Stimulated activated CD4-positive, alpha-beta T cell treated with anti-CD3 and anti-CD28 coated beads, Interleukin-15, amount 100 ng/mL, for 1 hour (primary cell): ENCODE data around the gene GPR137B.
"Not testable (repeated sequence)": the region's sequence is repeated elsewhere in the genome, so short reads cannot be mapped to it uniquely, and the experiment has no call there.

Experiments
- DNase-seq, 2 donors: peaks; one replicate each; pipeline ENCODE4 v3.0.0-alpha.2; 2020; ENCODE audit warnings: low read depth in 1 of 2, low spot score in 1 of 2

The GPR137B gene

DNA sequence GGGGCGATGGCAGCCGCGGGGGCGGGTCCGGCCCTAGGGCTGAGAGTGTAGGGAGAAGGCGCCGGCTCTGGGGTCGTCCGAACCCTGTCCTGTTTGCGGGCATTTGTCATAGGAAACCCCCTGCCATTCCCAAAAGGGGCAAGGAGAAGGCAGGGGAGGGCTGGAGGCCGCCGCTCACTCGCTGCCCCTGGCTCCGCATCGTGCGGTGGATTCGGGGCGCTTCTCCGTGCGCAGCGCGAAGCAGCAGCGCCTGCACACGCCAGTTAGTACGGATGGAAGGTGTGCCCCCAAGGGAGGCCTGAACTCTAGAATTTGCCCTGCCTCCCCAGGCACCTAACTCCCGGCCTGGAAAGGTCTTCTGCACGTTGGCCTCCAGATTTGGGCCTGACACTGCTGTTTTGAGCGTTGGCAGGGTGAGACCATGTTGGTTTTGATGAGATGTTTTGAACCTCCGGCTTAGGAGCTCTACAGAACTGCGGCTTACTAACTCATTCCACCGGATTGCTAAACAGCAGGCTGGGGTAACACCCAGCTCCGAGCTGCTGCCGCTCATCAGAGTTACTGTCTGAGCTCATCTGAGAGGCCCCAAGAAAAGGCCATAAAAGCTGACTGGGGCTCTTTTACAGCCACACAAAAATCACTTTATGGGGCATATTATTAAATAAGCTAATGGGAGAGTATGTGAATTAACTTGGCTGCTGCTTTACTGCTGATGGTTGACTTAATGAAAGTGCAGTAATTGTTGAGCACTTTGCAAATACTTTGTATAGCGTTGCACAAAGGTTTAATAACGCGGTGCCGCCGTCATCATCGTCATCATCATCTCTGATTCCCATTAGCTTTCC is 987 bp downstream of the GPR137B start:
- no peak for DNase-seq

DNA sequence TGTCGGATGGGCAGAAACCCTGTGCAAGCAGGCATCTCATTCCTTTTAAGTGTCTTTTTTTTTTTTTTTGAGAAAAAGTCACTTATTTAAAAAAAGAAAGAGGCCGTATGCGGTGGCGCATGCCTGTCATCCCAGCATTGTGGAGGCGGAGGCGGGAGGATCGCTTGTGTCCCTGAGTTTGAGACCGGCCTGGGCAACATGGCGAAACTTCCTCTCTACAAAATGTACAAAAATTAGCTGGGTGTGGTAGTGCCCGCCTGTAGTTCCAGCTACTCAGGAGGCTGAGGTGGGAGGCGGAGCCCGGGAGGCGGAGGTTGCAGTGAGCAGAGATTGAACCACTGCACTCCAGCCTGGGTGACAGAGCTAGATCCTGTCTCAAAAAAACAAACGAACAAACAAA is 1.7 kb downstream of the GPR137B start:
- no peak for DNase-seq

DNA sequence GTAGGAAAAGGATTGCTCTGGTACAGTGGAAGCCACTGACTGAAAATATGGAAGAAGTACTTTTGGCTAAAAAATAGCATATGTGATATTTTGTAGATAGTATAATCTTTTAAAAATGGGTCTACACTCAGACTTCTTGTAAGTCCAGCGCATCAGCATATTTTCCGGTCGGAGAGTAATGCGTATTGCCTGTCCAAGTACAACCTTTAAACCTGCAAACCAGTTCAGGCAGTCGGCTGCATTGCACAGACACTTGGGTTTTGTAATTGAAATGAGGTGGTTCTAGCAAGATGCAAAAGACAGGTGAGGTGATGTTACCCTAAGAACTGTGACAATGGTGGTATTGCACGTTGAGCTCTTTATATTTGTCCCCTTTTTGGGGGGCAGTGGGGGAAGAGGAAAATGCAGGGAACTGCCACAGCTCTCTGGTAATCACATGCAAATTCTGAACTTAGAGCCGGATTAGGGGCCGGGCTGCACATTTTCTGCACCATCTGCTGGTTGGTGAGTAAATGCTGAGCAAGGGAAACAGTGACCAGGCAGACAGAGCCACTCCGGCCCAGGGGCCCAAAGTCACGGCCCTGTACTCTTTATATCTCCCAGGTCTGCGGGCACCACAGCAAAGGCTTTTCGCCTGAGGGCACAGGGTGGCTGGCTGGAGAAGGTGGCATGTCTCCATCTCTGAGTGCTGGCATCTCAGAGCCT is 2.3 kb downstream of the GPR137B start:
- DNase-seq = no peak

DNA sequence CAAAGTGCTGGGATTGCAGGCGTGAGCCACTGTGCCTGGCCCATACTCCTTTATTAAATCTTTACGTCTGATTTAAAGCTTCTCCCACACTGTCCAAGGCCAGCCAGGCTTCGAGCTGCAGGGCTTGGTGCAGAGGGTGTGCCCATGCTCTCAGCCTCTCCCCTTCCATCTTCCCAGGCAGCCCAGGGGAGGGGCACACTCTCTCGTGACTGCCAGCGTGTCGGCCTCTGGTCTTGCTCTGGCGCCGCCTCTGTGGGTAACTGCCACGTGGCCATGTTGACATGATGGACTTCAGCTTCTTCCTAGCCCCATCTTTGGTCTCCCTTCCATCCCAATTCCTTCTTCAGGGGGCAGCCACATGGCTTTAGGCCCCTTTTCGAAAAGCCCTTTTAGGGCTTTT is 4.7 kb downstream of the GPR137B start:
- DNase-seq = no peak

DNA sequence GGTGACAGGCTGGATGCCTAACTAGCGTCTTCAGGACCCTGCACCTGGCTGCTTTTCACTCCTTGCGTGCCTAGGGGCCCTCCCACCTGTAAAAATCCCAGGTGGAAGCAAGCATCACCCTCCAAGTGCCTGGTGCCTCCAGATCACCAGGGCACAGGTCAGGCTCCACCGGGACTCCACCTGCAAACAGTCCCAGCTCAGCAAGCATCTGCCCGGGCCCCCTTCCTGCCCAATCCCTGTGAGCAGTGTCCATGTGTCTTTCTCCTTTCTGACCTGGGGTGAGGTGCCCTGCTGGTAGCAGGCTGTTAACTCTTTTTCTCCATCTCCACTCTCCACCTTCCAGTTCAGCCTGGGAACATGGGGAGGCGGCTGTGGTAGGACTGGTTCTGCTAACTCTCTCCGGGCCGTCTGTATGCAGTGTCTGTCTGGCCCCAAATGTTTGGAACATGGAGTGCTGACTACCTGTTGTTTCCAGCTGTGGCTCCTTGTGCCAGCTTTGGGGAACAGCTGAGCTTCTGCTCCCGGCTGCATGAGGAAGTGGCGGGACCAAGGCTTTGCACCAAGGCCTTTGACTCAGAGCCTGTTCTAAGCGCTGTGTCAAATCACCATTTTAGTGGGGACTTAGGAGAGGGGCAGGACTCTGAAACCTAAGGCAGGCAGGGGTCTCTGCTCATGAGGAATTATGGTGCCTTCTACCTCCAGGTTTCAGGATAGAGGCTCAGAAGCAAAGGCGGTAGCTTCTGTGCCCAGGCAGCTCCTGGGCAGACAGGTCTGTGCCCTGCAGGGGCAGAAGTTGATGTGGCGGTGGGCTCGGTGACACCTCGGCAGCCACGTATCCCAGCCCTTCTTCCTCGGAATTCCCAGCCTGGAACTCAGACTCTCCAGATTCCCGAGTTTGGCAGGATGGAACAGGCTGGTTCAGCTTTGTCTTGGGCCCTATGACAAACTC is 5.5 kb downstream of the GPR137B start:
- no peak for DNase-seq

DNA sequence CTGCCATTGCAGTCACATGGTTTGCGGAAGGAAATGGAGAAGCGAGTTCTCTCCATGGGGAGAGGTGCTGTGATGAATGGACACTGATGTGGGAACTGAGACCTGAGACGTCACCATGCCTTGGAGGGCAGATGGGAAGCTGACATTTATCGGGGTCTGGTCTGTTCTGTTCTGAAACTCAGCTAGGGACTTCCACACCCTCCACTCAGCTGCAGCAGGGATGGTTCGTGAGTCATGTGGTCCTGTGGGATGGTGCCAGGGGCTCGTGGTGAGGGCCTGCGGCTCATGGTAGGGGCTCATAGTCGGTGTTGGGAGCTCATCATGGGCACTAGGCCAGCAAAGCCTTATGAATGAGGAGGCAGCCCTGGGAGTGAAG is 6.1 kb downstream of the GPR137B start:
- no peak for DNase-seq

DNA sequence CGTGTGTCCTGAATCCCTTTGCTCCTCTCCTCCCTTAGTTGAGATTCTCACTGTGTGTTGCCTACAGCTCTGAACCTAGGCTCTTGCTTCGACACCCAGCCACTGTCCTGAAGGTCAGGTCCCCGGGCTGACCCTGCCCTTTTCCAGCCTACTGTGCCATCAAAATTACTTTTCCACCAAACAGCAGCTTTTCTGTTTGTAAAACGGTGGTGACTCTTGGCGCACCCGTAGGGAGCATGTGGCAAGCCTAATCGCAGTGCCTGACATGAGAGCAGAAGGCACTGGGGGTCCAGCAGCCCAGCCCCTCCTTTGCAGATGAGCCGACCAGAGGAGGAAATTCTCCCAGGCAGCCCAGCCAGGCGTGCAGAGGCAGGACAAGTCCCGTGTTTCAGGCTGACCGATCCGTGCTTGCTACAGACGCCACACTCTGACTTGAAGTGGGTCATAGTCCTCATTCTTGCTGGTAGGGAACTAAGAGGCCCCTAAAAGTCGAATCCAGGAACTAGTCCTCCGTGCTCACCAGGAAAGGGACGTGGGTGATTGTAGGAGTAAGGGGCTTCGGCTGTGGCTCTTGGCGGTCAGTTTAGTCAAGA is 6.8 kb downstream of the GPR137B start:
- no peak for DNase-seq

DNA sequence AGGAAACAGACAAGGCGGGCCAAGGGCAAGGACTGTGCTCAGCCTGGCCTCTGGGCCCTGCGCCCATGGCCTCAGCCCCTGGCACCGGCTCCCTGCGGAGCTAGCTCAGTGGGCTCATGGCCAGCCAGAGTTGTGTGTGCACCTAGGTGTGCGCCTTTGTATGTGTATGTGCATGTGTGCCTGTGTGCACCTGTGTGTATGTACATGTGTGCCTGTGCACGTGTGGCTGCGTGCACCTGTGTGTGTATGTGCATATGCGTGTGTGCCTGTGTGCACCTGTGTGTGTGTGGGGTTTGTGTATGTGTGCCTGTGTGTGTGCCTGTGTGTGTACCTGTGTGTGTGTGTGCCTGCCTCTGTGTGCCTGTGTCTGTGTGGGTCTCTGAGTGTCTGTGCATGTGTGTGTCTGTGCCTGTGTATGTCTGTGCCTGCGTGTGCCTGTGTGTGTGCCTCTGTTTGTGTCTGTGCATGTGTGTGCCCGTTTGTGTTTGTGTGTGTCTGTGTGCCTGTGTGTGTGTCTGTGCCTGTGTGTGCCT is 7.4 kb downstream of the GPR137B start:
- DNase-seq = no peak

DNA sequence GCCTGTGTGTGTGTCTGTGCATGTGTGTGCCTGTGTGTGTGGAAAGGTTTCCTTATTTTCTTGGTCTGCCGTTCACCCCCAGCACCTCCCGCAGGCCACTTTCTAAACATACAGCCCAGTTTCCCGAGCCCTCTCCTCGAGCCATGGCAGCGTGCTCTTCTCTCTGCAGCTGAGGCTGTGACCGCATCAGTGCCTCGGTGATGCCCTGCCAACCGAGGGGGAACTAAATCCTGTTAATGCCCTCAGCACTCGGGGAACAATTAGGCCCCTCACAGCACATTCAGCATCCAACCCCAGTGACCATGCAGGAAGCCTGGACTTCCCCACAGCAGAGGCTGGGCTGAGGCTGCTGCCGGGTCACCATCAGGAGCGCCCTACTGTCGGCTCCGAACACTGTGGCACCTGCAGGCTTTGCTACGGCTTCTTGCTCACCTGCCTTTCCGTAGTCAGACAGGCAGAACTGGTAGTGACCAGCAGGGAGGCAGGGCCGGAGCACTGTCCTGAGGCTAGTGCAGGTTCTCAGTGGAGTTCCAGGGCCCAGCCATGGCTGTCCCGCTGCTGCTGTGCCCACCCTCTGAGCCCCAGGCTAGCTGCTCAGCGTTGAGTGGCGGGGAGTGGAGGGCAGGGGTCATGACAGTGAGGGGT is 8.1 kb downstream of the GPR137B start:
- DNase-seq = no peak

DNA sequence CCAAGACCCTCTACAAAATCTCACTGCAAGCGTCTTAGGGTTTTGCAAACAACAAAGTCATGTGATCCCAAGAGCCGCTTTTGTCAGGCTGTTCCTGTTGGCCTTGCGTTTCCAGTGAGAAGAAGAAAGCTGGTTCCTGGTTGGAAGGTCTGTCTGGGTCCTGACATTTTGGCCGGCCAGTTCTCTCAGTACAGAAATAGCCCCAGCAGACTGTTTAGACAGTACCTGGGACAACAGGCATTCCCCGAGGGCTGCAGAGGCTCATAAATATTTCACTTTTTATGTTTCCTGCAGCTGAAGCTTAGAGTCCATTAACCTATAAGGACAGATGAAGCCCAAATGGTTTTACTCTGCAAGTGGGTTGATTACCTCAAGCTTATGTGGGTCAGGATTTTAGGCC is 8.6 kb downstream of the GPR137B start:
- no peak for DNase-seq

DNA sequence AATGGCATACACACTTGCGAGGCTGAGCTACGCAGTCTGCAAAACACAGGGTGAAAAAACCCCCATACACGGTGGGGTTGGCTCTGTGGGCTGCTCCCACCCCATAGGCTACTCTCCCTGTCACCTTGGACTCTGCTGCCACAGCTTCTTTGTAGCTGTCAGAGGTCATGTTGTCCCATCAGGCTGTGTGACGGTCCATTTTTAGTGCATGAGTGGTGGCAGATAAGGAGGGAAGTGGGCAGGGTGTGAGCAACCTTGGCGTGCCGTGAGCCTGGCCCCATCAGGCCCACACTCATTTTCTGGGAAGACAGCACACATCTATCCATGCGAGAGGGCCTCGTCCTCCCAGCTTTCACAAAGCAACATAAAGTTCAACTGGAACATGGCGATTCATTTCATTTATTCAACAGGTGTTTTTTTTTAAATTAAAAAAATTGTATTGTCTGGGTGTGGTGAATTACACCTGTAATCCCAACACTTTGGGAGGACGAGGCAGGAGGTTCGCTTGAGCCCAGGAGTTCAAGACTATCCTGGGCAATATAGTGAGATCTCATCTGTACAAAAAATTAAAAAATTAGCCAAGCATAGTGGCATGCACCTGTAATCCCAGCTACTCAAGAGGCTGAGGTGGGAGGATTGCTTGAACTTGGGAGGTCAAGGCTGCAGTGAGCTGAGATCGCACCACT is 9.5 kb downstream of the GPR137B start:
- no peak for DNase-seq

DNA sequence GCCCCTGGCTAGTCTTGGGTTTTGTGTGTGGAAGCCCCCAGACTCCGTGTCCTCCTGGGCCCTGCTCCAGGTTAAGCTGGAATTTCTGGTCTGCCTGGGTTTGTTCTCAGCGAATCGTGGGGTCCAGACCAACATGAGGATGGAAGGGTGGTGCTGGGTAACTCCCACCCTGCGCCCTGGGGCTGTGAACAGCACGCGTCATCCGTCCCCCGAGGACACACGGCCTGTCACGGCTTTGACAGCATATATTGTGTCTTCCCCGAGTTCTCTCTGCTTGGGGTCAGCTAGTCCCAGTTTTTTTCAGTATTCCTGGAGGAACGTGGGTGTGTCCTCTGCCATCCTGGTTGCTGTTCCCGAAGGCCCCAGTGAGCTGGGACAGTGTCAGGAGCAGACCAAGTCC is 11.8 kb downstream of the GPR137B start:
- no peak for DNase-seq

DNA sequence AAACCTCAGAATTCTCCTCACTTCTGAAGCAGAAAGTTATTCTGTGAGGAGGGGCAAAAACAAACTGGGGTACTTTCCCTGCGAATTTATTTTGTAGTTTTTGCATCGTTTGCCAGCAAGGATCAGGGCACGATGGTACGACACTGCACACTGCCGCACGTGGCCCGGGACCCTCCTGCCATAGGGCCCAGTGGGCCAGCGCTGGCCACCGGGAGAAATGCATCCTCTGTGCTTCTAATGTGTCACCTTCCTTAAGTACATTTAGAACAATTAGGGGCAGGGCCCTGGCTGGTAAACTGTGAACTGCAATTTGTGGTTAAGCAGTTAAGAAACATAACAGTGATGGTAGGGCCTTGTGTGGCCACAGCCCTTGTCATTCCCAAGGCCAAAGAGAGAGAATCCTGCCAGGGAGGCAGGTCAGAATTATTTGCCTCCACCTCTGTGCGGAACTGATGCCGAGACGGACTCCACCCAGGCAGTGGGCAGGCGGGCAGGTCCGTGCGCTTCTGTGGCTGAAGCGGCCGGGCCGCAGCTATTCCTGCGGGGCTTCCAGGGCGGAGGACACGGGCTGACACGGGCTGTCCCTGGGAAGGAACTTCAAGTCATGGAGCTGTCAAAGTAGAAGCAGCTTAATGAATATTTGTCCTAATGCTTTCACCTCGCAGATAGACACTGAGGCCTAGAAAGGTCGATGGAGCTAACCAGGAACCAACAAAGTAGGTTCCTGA is 12.5 kb downstream of the GPR137B start:
- no peak for DNase-seq

DNA sequence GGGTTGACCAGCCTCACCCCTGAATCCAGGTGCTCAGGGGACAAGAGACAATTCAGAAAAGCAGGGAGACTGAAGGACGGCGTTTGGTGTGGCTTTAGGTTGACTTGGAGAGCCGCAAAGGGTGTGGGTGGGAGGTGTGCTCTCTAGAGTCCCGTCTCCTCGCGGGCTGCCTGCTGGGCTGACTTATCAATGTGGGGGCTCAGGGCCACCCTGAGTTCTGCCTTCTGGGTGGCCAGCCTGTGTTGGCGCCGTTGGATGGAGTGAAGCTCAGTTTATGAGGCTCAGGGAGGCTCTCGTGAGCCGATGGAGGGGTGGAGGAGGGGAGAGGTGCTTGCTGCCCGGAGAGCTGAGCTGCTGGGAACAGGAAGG is 13.0 kb downstream of the GPR137B start:
- no peak for DNase-seq

DNA sequence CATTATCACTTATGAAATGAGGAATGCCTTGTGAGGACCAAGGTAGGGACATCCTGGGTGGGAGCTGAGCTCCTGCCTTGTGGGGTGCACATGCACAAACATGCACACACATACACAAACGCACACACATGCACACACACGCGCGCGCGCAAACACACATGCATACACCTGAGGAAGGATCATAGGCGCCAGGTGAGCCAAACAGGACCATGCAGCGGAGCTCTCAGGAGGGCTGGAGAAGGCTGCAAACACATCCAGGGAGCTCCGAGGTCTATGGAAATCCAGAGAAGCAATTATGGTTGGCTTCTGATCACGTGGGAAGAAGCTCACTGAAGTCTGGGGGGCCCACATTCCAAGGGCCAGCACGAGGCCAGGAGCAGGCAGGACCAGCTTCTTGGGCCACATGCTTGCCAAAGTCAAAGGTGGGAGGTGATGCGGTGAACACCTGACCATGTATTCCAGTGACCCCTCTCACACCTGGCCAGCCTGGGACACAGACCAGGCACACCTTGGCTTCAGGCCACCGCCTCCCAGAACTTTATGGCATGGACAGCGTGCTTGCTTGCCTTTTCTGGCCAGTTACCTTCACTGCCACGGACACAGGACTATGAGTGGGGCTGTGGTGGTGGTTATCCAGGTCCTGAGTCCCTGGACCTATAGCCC is 13.6 kb downstream of the GPR137B start:
- DNase-seq = no peak

DNA sequence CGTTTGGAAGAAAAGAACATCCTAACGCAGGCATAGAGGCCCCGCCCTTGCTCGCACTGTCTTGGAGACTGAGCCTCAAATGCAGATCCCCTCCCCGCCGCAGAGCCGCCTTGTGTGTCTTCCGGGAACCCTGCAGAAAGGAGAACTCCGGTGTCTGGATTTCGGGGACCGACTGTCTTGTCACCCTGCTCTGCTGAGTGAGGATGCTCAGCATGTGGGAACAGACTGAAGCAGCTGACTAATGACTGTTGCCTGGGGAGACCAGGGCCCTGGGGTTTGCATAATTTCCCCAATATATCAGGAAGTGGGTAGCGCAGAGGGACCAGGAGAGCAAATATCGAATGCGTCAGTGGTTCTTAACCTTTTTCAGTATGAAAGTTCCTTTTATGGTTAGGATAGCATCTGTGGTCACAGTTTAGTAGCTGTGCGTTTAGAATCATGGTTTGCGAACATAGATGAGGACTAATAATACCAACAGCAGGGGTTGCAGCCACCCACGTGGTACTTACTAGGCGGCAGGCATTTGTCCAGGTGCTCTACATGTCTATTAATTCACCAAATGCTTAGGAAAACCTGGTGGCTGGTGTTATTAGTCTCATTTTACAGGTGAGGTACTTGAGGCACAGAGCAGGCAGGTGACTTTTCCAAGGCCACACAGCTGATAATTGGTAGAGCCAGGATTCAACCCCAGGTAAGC is 14.3 kb downstream of the GPR137B start:
- DNase-seq = no peak

DNA sequence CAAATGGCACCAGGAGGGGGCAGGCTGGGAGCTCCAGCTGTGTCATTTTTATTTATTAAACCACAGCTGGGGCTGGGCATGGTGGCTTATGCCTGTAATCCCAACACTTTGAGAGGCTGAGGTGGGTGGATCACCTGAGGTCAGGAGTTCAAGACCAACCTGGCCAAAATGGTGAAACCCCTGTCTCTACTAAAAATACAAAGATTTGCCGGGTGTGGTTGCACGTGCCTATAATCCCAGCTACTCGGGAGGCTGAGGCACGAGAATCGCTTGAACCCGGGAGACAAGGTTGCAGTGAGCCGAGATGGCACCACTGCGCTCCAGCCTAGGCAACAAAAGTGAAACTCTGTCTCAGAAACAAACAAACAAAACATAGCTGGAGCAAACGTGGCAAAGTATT is 15.7 kb downstream of the GPR137B start:
- not testable (repeated sequence) for DNase-seq

DNA sequence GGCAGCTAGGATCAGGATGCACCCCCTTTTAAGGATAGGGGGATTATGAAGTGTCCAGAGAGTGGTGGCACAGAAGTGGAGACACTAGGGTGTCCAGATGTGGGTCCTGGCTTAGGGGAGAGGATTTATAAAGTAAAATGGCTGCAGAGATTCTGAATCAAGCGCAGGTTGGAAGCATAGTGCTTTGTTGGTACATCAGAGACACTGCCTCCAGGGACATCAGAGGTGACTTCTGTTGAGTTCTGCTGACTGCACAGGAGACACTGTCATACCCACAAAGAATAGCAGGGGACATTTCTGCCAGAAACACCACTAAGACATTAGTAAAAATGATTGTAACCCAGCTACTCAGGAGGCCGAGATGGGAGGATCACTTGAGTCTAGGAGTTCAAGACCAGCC is 16.4 kb downstream of the GPR137B start:
- DNase-seq = no peak
